ENCODE results near the gene INPP5A.
"Not testable (repeated sequence)": the region's sequence is repeated elsewhere in the genome, so short reads cannot be mapped to it uniquely, and the experiment has no call there.

The INPP5A gene

GRCh38 chr10:132671228-132672154, 133.9 kb downstream of the INPP5A start:
- Histone ChIP-seq H3K9me3 (ENCODE audit: control insufficient read depth, insufficient read depth, low read length) (no peaks in the 10 kb centered on the region), H3K4me1 (ENCODE audit: control insufficient read depth, insufficient read depth, low read length) (no peaks in the 10 kb centered on the region), H3K36me3 (ENCODE audit: control insufficient read depth, insufficient read depth, low read length) (no peaks in the 10 kb centered on the region), H3K9ac (ENCODE audit: low read depth, low read length) (no peak overlapping the region), H3K27me3 (ENCODE audit: control insufficient read depth, insufficient read depth, low read length) (no peaks in the 10 kb centered on the region), H3K4me3 (ENCODE audit: low read depth, low read length) (no peak overlapping the region)

- not testable (repeated sequence) for H3K4me3 ChIP-seq (ENCODE audit: low read depth, low read length); H3K27me3 ChIP-seq (ENCODE audit: control insufficient read depth, insufficient read depth, low read length); H3K9me3 ChIP-seq (ENCODE audit: control insufficient read depth, insufficient read depth, low read length); H3K36me3 ChIP-seq (ENCODE audit: control insufficient read depth, insufficient read depth, low read length); H3K9ac ChIP-seq (ENCODE audit: low read depth, low read length); H3K4me1 ChIP-seq (ENCODE audit: control insufficient read depth, insufficient read depth, low read length)
These were observed 136.2 kb downstream of the INPP5A start for GRCh38 chr10:132673746-132674145.

- H3K36me3 ChIP-seq (ENCODE audit: control insufficient read depth, insufficient read depth, low read length) = no peaks in the 10 kb centered on the region
- no peaks in the 10 kb centered on the region for H3K9me3 ChIP-seq (ENCODE audit: control insufficient read depth, insufficient read depth, low read length)
- H3K4me3 ChIP-seq (ENCODE audit: low read depth, low read length) = no peak overlapping the region
- H3K27me3 ChIP-seq (ENCODE audit: control insufficient read depth, insufficient read depth, low read length) = no peaks in the 10 kb centered on the region
- no peaks in the 10 kb centered on the region for H3K4me1 ChIP-seq (ENCODE audit: control insufficient read depth, insufficient read depth, low read length)
- H3K9ac ChIP-seq (ENCODE audit: low read depth, low read length) = no peak overlapping the region
These were observed 136.7 kb downstream of the INPP5A start for GRCh38 chr10:132674311-132674710.

GRCh38 chr10:132675031-132675740, 137.6 kb downstream of the INPP5A start:
- Histone ChIP-seq H3K4me1 (ENCODE audit: control insufficient read depth, insufficient read depth, low read length) (no peaks in the 10 kb centered on the region), H3K27me3 (ENCODE audit: control insufficient read depth, insufficient read depth, low read length) (no peaks in the 10 kb centered on the region), H3K9ac (ENCODE audit: low read depth, low read length) (no peak overlapping the region), H3K4me3 (ENCODE audit: low read depth, low read length) (no peak overlapping the region), H3K36me3 (ENCODE audit: control insufficient read depth, insufficient read depth, low read length) (no peaks in the 10 kb centered on the region), H3K9me3 (ENCODE audit: control insufficient read depth, insufficient read depth, low read length) (no peaks in the 10 kb centered on the region)

GRCh38 chr10:132676193-132676891, 138.8 kb downstream of the INPP5A start:
- Histone ChIP-seq H3K4me3 (ENCODE audit: low read depth, low read length) (no peak overlapping the region), H3K9ac (ENCODE audit: low read depth, low read length) (no peak overlapping the region), H3K4me1 (ENCODE audit: control insufficient read depth, insufficient read depth, low read length) (no peaks in the 10 kb centered on the region), H3K36me3 (ENCODE audit: control insufficient read depth, insufficient read depth, low read length) (no peaks in the 10 kb centered on the region), H3K27me3 (ENCODE audit: control insufficient read depth, insufficient read depth, low read length) (no peaks in the 10 kb centered on the region), H3K9me3 (ENCODE audit: control insufficient read depth, insufficient read depth, low read length) (no peaks in the 10 kb centered on the region)

GRCh38 chr10:132677096-132677472, 139.5 kb downstream of the INPP5A start:
- no peaks in the 10 kb centered on the region for H3K36me3 ChIP-seq (ENCODE audit: control insufficient read depth, insufficient read depth, low read length)
- no peaks in the 10 kb centered on the region for H3K27me3 ChIP-seq (ENCODE audit: control insufficient read depth, insufficient read depth, low read length)
- H3K9me3 ChIP-seq (ENCODE audit: control insufficient read depth, insufficient read depth, low read length) = no peaks in the 10 kb centered on the region
- H3K4me1 ChIP-seq (ENCODE audit: control insufficient read depth, insufficient read depth, low read length) = no peaks in the 10 kb centered on the region
- H3K9ac ChIP-seq (ENCODE audit: low read depth, low read length) = no peak overlapping the region
- H3K4me3 ChIP-seq (ENCODE audit: low read depth, low read length) = no peak overlapping the region

- Histone ChIP-seq H3K4me1 (ENCODE audit: control insufficient read depth, insufficient read depth, low read length) (no peaks in the 10 kb centered on the region), H3K9me3 (ENCODE audit: control insufficient read depth, insufficient read depth, low read length) (no peaks in the 10 kb centered on the region), H3K4me3 (ENCODE audit: low read depth, low read length) (no peak overlapping the region), H3K36me3 (ENCODE audit: control insufficient read depth, insufficient read depth, low read length) (no peaks in the 10 kb centered on the region), H3K27me3 (ENCODE audit: control insufficient read depth, insufficient read depth, low read length) (no peaks in the 10 kb centered on the region), H3K9ac (ENCODE audit: low read depth, low read length) (no peak overlapping the region)
These were observed 140.1 kb downstream of the INPP5A start for GRCh38 chr10:132677473-132678227.

GRCh38 chr10:132678436-132679216, 141.0 kb downstream of the INPP5A start:
- H3K4me3 ChIP-seq (ENCODE audit: low read depth, low read length) = no peak overlapping the region
- no peaks in the 10 kb centered on the region for H3K36me3 ChIP-seq (ENCODE audit: control insufficient read depth, insufficient read depth, low read length)
- H3K9me3 ChIP-seq (ENCODE audit: control insufficient read depth, insufficient read depth, low read length) = no peaks in the 10 kb centered on the region
- no peaks in the 10 kb centered on the region for H3K4me1 ChIP-seq (ENCODE audit: control insufficient read depth, insufficient read depth, low read length)
- no peaks in the 10 kb centered on the region for H3K27me3 ChIP-seq (ENCODE audit: control insufficient read depth, insufficient read depth, low read length)
- H3K9ac ChIP-seq (ENCODE audit: low read depth, low read length) = no peak overlapping the region

GRCh38 chr10:132679217-132679595, 141.6 kb downstream of the INPP5A start:
- H3K36me3 ChIP-seq (ENCODE audit: control insufficient read depth, insufficient read depth, low read length) = no peaks in the 10 kb centered on the region
- H3K4me1 ChIP-seq (ENCODE audit: control insufficient read depth, insufficient read depth, low read length) = no peaks in the 10 kb centered on the region
- no peak overlapping the region for H3K4me3 ChIP-seq (ENCODE audit: low read depth, low read length)
- no peak overlapping the region for H3K9ac ChIP-seq (ENCODE audit: low read depth, low read length)
- H3K9me3 ChIP-seq (ENCODE audit: control insufficient read depth, insufficient read depth, low read length) = no peaks in the 10 kb centered on the region
- H3K27me3 ChIP-seq (ENCODE audit: control insufficient read depth, insufficient read depth, low read length) = no peaks in the 10 kb centered on the region

GRCh38 chr10:132679640-132680039, 142.1 kb downstream of the INPP5A start:
- Histone ChIP-seq H3K9ac (ENCODE audit: low read depth, low read length) (no peak overlapping the region), H3K4me1 (ENCODE audit: control insufficient read depth, insufficient read depth, low read length) (no peaks in the 10 kb centered on the region), H3K4me3 (ENCODE audit: low read depth, low read length) (no peak overlapping the region), H3K36me3 (ENCODE audit: control insufficient read depth, insufficient read depth, low read length) (no peaks in the 10 kb centered on the region), H3K27me3 (ENCODE audit: control insufficient read depth, insufficient read depth, low read length) (no peaks in the 10 kb centered on the region), H3K9me3 (ENCODE audit: control insufficient read depth, insufficient read depth, low read length) (no peaks in the 10 kb centered on the region)

- H3K4me3 ChIP-seq (ENCODE audit: low read depth, low read length) = not testable (repeated sequence)
These were observed 143.2 kb downstream of the INPP5A start for GRCh38 chr10:132680741-132681140.

More at GRCh38 chr10:132680741-132681140, 143.2 kb downstream of the INPP5A start:
- H3K4me1 ChIP-seq (ENCODE audit: control insufficient read depth, insufficient read depth, low read length); H3K36me3 ChIP-seq (ENCODE audit: control insufficient read depth, insufficient read depth, low read length); H3K9me3 ChIP-seq (ENCODE audit: control insufficient read depth, insufficient read depth, low read length); H3K9ac ChIP-seq (ENCODE audit: low read depth, low read length); H3K27me3 ChIP-seq (ENCODE audit: control insufficient read depth, insufficient read depth, low read length): not testable (repeated sequence)

Measured in iPS-15b (cell line).